Gastroesophageal sphincter (tissue), 3 donors: ENCODE results near the gene ACSS3.

Experiments
- CTCF ChIP-seq, 4 experiments: fragments of 200-600 bp in 2 of 4; fragments of 450-650 bp in 2 of 4; sonication (generic) in 1 of 4; IDR thresholded peaks; one replicate each; pipeline ENCODE4 v1.5.1; 2017 to 2019; ENCODE audit warnings: antibody characterized with exemption in 4 of 4, mild to moderate bottlenecking in 2 of 4, moderate library complexity in 2 of 4
- EP300 ChIP-seq: sonication (generic); formaldehyde crosslinking; IDR thresholded peaks from one replicate; pipeline ENCODE4 v1.6.1; 2017; ENCODE audit warnings: antibody characterized with exemption, mild to moderate bottlenecking
- POLR2A ChIP-seq, 2 donors: fragments of 450-650 bp; IDR thresholded peaks; one replicate each; pipeline ENCODE4 v1.6.1; 2017; ENCODE audit warnings: antibody characterized with exemption in 2 of 2, mild to moderate bottlenecking in 2 of 2, moderate library complexity in 1 of 2
- POLR2AphosphoS5 ChIP-seq: sonication (generic); formaldehyde crosslinking; IDR thresholded peaks from one replicate; pipeline ENCODE4 v1.6.1; 2017; ENCODE audit warnings: antibody characterized with exemption

- TF ChIP-seq EP300, result no peak
- no peak for TF ChIP-seq CTCF (IDR thresholded peaks at IDR 0.05)
- TF ChIP-seq POLR2A (IDR thresholded peaks at IDR 0.05), result no peak
- TF ChIP-seq POLR2AphosphoS5, result no peak
Measured at GRCh38 chr12:81095501-81096232, 17.8 kb downstream of the ACSS3 start.
